ENCODE results near the gene PACSIN2.

Gene PACSIN2

DNA sequence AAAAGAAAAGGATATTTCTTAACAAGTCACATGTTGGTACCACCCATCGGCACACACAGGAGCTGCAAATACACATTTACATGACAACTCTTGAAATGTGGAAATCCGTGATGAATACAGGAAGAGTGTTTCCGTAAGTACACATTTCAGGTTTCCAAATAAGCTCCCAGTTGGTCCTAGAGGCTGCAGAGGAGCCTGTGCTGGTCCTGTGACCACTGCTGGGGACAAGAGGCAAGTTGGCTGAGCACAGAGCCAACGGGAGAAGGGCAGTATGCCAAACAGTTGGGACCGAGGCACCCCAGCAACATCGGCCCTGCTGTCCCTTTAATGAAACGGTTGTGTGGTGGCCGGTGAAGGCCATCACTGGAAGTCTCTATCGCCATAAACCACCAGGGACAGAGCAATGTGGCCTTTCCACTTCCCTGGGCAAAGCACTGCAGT, 119.4 kb downstream of the PACSIN2 start:
- no peak for DNase-seq (ENCODE audit: low read depth)
- peak overlapping the region; percentile 8 for H3K4me3 ChIP-seq (ENCODE audit: low read depth, low read length)
- TF ChIP-seq, protein P1, sequence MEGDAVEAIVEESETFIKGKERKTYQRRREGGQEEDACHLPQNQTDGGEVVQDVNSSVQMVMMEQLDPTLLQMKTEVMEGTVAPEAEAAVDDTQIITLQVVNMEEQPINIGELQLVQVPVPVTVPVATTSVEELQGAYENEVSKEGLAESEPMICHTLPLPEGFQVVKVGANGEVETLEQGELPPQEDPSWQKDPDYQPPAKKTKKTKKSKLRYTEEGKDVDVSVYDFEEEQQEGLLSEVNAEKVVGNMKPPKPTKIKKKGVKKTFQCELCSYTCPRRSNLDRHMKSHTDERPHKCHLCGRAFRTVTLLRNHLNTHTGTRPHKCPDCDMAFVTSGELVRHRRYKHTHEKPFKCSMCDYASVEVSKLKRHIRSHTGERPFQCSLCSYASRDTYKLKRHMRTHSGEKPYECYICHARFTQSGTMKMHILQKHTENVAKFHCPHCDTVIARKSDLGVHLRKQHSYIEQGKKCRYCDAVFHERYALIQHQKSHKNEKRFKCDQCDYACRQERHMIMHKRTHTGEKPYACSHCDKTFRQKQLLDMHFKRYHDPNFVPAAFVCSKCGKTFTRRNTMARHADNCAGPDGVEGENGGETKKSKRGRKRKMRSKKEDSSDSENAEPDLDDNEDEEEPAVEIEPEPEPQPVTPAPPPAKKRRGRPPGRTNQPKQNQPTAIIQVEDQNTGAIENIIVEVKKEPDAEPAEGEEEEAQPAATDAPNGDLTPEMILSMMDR (IDR thresholded peaks at IDR 0.05; ENCODE audit: low read depth, low read length, missing control alignments): no peak

DNA sequence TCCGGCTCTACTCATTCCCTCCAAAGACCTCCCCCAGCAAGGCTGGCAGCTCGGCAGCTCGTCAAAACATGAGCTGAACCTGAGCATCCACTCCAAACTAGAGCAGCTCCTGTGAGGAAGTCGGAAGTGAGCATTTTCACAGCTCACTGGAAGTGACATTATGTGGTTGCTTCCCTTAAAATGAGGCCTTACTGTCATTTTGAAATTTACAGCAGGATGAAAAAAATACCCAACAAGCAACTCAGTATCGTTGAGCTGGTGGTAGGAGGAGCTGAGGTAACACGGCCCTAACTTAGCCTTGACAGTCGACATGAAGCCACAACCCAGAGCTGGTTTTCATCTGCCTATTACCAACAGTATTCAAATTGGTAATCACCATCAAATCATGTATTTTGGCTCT, 119.9 kb downstream of the PACSIN2 start:
- peak; percentile 47 for DNase-seq (ENCODE audit: low read depth)
- no peak overlapping the region for H3K4me3 ChIP-seq (ENCODE audit: low read depth, low read length)
- TF ChIP-seq, protein P1 (IDR thresholded peaks at IDR 0.05; ENCODE audit: low read depth, low read length, missing control alignments): no peak

DNA sequence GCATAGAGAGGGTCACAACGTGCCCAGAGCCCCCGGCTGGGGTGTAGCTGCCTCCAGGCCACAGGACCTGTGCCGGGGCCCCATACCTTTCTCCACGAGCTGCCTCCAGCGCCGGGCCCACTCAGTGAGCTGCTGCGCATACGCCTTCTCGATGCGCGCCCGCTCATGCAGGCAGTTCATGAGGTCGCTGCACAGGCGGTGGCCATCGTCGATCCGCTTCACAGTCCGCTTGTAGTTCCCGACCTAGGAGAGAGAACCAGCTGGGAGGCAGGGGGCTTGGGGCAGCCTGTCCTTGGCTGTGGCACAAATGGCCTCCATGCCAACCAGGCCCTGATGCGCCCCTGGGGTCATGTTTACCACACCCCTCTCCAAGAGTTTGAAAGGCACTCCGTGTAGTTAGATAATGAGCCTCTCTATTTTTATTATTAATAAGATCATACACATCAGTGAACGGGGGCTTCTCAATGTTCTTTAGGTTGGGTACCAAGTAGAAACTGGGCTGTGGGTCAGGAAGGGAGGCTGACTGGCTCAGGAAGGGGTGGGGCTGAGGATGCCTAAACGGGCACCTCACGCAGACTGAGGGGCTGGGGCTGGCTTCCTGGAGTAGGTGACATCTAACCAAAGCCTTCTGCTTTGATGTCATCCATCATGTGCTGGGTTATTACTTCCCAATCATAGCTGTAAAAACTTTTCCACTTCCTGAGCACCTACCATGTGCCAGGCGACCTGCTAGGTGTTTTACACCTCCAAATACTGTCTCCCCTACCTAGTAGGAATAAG, 121.4 kb downstream of the PACSIN2 start:
- TF ChIP-seq, protein P1 (IDR thresholded peaks at IDR 0.05; ENCODE audit: low read depth, low read length, missing control alignments): no peak

DNA sequence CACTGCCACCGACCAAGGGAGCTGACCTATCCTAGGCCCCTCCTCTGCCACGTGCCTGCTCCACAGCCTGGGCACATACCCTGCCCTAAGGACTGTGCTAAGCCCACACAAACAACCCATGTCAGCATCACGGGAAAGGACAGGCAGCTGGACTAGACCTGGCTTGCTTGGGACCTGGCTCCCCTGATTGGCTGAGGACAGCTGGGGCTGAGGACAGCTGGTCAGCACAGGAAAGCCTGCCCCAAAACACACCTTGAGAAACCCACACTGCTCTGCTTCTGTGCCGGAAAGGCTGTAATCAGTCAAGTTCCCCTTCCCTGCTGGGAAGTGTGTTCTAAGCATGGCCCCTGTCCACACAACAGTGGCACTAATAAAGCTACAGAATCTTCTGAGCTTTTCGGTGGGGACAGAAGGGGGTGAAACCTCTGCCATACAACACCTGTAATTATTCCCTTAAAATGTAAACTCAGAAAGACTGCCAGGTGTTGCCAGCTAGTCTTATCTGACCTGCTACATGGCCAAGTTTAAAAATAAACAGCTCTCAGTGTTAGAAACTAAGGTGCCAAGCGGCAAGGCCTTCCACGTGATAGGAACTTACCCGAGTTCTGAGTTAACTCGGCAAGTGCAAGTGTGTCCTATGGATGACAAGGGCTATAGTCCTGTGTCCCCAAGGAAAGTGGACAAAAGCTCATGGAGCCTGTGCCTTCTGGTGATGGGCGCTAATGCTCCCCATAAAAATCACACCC, 122.2 kb downstream of the PACSIN2 start:
- TF ChIP-seq, protein P1 (IDR thresholded peaks at IDR 0.05; ENCODE audit: low read depth, low read length, missing control alignments): no peak
- no peak for DNase-seq (ENCODE audit: low read depth)
- H3K4me3 ChIP-seq (ENCODE audit: low read depth, low read length): no peak overlapping the region

More for the DNA sequence above, 121.4 kb downstream of the PACSIN2 start:
- no peak overlapping the region for H3K4me3 ChIP-seq (ENCODE audit: low read depth, low read length)
- DNase-seq (ENCODE audit: low read depth): no peak

DNA sequence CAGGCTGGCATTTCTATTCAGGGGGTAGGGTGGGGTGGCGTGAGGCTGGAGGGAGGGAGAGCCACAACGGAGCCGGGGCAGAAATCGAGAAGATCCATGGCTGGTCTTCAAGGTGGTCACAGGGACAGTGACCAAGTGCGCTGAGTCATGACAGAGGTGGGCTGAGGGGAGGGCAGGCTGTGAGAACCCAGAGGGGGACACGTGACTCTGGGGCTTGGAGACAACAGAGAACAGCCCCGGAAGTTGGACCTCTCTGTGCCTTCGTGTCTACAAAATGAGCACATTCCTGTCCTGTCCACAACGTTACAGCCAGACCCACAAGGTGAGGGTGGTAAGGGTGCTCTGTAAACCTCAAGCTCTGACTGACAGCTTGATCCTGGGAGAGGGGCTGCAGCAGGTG, 122.8 kb downstream of the PACSIN2 start:
- TF ChIP-seq, protein P1 (IDR thresholded peaks at IDR 0.05; ENCODE audit: low read depth, low read length, missing control alignments): no peak
- no peak for DNase-seq (ENCODE audit: low read depth)
- H3K4me3 ChIP-seq (ENCODE audit: low read depth, low read length): no peak overlapping the region

DNA sequence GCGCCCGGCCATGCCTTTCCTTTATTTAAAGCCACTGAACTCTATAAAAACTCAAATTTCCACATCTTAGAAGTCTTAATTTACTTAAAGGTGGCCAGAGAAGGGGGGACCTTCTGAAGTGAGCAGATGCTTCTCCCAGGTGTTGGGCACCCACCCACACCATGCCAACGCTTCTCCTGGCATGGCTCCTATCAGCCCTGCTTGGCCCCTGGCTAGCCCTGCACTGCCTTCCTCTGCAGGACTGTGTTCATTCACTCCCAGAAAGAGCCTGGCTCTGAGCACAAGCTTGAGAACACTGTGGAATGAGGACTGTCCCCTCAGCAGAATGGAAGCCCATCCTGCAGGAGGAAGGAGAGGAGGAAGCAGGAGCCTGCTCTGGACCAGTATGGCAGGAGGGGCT, 123.3 kb downstream of the PACSIN2 start:
- TF ChIP-seq, protein P1 (IDR thresholded peaks at IDR 0.05; ENCODE audit: low read depth, low read length, missing control alignments): no peak
- DNase-seq (ENCODE audit: low read depth): no peak
- H3K4me3 ChIP-seq (ENCODE audit: low read depth, low read length): no peak overlapping the region

Data from GM12864 (cell line).